GM12872 (cell line): Measurements from ENCODE around the gene TMEM37.

Experiments used
- CTCF ChIP-seq: IDR thresholded peaks from 3 replicates; pipeline ENCODE4 v1.5.1; 2011; ENCODE audit warnings: low read depth, mild to moderate bottlenecking, low read length, moderate library complexity; ENCODE audit not compliant: insufficient read depth

Gene TMEM37

GRCh38 chr2:119464981-119465380 is 33.3 kb downstream of the TMEM37 start:
- no peak for TF ChIP-seq CTCF

GRCh38 chr2:119465687-119466086 is 34.0 kb downstream of the TMEM37 start:
- TF ChIP-seq CTCF, result no peak

GRCh38 chr2:119466373-119466772 is 34.7 kb downstream of the TMEM37 start:
- no peak for TF ChIP-seq CTCF

GRCh38 chr2:119468154-119468955 is 36.7 kb downstream of the TMEM37 start:
- TF ChIP-seq CTCF, result no peak

- TF ChIP-seq CTCF, result no peak
These were observed 37.5 kb downstream of the TMEM37 start for GRCh38 chr2:119469131-119469530.

- no peak for TF ChIP-seq CTCF
These were observed 38.1 kb downstream of the TMEM37 start for GRCh38 chr2:119469661-119470297.

- no peak for TF ChIP-seq CTCF
These were observed 41.1 kb downstream of the TMEM37 start for GRCh38 chr2:119472749-119473148.
